HG03097 (cell line): ENCODE results near the gene RETN.
"Not testable (repeated sequence)": the region's sequence is repeated elsewhere in the genome, so short reads cannot be mapped to it uniquely, and the experiment has no call there.

Experiments
- ATAC-seq: cut with Tn5 transposase; IDR thresholded peaks from one replicate; pipeline ENCODE4 v1.9.1; 2021; ENCODE audit not compliant: unreplicated experiment, low FRiP score

RETN gene

GRCh38 chr19:7637374-7638256 is 31.2 kb upstream of the RETN start:
- no peak for ATAC-seq

- no peak for ATAC-seq
These were observed 29.9 kb upstream of the RETN start for GRCh38 chr19:7638802-7639465.

- no peak for ATAC-seq
These were observed 28.9 kb upstream of the RETN start for GRCh38 chr19:7639863-7640348.

GRCh38 chr19:7640803-7641202 is 28.0 kb upstream of the RETN start:
- ATAC-seq: no peak

- no peak for ATAC-seq
These were observed 27.3 kb upstream of the RETN start for GRCh38 chr19:7641290-7642276.

- no peak for ATAC-seq
These were observed 26.4 kb upstream of the RETN start for GRCh38 chr19:7642295-7643030.

GRCh38 chr19:7643031-7643415 is 25.8 kb upstream of the RETN start:
- ATAC-seq: no peak

GRCh38 chr19:7643629-7644549 is 25.0 kb upstream of the RETN start:
- not testable (repeated sequence) for ATAC-seq

GRCh38 chr19:7644550-7644877 is 24.3 kb upstream of the RETN start:
- ATAC-seq: no peak

- ATAC-seq: no peak
These were observed 23.7 kb upstream of the RETN start for GRCh38 chr19:7645163-7645562.

- no peak for ATAC-seq
These were observed 23.0 kb upstream of the RETN start for GRCh38 chr19:7645656-7646425.

- no peak for ATAC-seq
These were observed 22.5 kb upstream of the RETN start for GRCh38 chr19:7646426-7646700.

- no peak for ATAC-seq
These were observed 21.7 kb upstream of the RETN start for GRCh38 chr19:7647156-7647555.

GRCh38 chr19:7648265-7649014 is 20.4 kb upstream of the RETN start:
- ATAC-seq: no peak

- no peak for ATAC-seq
These were observed 18.7 kb upstream of the RETN start for GRCh38 chr19:7650148-7650547.

GRCh38 chr19:7652061-7652641 is 16.7 kb upstream of the RETN start:
- ATAC-seq: no peak

- no peak for ATAC-seq
These were observed 14.4 kb upstream of the RETN start for GRCh38 chr19:7654401-7654800.

GRCh38 chr19:7655581-7655980 is 13.3 kb upstream of the RETN start:
- ATAC-seq: no peak
